HG03571 (cell line): Measurements from ENCODE around the gene SRRM2.

Source experiments
- ATAC-seq: cut with Tn5 transposase; IDR thresholded peaks from one replicate; pipeline ENCODE4 v1.9.1; 2021; ENCODE audit not compliant: unreplicated experiment

SRRM2 gene

DNA sequence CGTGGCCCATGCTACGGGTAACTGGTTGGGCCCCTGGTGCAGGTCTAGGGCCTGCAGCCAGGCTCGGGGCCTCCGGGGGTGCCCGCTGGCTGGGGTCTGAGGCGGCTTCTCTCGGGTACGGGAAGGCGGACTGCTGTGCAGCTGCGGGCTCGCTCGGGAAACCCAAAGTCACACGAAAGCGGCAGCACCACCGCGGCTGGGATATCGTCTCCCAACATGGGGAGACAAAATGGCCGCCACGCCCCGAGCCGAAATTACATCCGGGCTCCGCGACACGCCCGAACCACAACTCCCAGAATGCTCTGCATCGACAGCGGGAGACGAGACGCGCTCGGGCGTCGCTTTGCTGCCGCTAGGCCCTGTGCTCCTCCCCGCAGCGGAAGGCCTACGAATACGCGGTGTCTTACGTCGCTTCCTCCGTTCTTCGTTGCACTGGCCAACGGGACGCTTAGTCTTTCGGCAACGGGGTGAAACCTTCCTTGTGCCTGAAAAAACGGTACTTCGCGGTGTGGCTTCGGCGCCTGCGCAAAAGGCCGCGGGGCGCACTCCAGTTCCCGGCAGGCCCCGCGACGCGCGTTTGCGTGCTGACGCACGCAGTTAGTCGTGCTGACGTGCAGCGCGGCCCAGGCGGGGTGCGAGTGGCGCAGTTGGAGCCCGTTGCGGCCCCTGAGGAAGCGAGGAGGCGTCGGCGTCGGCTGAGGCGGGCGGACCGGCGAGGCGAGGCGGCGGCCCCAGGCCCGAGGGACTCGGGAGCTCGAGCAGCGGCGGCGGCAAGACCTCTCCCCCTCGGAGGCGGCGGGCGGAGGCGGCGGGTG is at the start of gene SRRM2:
Gene SRRM2 (plus strand): TSS at position 604 of the 815 bp plus-strand sequence. CDS start 3,727 bp downstream, outside the sequence.
- ATAC-seq, result peak; percentile 84

DNA sequence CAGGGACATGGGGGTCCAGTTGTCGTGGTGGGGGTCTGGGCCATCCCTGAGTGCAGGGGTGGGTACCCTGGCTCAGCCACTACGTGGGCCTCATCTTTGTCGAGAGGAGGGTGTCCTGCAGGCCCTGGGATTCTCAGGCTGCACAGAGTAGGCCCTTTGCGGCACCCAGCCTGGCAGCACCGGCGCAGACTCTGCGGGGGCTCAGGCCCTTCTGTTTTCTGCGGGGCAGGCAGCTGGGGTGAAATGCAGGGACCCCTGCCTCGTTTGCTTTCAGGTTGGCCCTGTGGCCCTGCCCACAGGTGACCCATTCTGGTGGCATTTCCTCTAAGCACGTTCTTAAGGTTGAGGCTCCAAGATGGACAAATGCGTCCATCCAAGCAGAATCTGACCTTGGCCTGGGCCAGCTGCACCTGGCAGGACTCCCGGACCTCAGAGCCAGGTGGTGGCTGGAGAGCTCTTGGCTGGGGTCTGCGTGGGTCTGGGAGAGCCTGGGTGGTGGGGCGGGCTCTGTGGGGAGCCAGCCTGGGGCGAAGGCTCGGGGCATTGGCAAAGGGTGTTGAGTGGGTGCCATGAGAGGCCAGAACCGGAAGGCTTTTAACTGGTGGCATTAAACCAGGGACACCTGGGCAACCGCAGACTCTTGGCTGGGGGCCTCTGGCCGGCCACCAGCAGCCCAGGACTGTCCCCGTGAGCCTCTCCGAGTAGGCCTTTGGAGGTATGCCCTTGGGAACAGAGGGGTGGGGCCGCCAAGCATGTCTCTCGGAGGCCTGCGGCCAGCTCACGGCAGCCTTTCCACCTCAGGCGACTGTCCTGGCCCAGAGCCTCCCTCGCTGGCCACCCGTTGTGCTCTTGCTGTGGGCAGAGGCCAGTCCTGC is 49.3 kb upstream of the SRRM2 start:
- no peak for ATAC-seq

DNA sequence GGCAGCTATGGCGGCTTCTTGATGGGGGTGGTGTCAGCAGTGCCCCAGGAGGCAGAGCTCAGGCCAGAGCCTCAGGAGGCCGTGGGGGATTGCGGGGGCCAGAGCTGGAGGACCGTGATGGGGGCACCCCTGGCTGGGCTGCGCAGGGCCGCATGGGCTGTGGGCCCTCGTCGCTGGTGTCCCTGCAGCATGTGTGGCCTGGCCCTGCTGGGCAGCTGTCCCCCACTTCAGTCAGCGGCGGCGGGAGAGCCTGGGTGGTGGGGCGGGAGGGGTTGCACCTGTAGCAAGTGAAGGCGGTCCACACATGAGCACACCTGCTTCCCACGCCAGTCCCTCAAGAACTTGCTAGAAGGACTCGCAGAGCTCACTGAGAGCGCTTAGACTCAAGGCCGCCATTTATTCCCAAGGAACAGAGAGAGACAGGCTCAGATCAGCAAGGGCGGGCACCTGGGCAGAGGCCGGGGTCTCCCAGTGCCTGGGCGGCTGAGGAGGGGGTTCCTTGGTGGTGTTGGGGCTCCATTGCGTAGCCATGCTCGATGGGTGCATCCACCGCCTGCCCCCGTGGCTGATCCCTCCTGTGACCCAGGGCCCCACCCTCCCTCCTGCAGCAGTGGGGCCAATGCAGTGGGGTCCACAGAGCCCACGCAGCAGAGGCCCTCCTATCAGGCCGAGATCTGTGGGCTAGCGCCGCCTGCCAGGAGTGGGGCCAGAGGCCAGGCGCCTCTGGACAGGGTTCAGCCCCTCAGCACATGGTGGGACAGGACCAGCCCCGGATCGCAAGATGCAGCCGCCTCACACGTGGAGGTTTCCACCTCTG is 48.1 kb upstream of the SRRM2 start:
- no peak for ATAC-seq

DNA sequence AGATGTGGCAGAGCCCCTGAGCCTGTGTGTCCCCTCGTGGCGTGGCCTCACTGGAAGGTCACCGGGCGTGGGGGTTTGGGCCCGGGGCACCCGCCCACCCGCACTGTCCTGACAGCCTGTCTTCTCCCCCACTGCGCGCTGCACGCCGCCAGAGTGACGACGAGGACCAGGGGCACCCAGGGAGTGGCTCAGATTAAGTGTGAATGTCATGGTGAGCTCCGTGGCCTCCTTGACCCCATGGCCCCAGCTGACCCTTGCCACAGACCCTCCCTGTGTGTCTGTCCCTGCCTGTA is 47.5 kb upstream of the SRRM2 start:
- no peak for ATAC-seq

DNA sequence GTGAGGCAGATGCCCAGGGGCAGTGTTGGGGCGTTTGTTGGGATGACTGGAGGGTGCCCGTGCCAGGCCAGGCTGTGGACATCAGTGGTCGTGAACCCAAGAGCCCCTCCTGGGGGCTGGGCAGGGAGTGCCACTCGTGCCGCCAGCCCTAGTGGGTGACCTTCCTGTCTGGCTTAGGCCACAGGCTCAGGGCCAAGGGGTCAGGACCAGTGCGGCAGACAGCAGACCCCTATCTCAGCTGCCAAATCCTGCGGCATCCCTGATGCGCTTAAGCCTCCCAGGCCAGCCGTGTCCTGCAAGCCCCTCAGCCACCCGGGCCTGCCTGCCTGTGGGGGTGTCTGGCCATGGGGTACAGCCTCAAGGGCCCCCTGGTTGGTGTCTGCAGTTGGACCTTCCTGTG is 47.1 kb upstream of the SRRM2 start:
- no peak for ATAC-seq

DNA sequence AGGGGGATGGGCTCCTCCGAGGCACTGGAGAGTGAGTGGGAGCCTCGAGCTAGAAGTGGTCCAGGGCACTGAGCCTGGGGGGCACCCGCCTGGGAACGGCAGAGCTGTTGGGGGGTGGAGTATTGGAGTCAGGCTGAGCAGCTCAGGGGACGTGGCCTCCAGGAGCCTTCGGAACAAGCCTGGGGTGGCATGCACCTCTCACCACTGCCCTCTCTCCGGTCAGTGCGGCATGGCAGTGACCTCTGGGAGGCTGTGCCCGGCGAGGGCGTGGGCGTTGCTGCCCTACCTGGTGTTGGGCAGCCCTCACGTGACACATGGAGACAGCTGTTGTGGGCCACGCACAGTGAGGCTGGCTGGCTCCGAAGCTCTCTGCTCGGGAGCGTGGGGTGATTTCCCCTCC is 46.4 kb upstream of the SRRM2 start:
- no peak for ATAC-seq

DNA sequence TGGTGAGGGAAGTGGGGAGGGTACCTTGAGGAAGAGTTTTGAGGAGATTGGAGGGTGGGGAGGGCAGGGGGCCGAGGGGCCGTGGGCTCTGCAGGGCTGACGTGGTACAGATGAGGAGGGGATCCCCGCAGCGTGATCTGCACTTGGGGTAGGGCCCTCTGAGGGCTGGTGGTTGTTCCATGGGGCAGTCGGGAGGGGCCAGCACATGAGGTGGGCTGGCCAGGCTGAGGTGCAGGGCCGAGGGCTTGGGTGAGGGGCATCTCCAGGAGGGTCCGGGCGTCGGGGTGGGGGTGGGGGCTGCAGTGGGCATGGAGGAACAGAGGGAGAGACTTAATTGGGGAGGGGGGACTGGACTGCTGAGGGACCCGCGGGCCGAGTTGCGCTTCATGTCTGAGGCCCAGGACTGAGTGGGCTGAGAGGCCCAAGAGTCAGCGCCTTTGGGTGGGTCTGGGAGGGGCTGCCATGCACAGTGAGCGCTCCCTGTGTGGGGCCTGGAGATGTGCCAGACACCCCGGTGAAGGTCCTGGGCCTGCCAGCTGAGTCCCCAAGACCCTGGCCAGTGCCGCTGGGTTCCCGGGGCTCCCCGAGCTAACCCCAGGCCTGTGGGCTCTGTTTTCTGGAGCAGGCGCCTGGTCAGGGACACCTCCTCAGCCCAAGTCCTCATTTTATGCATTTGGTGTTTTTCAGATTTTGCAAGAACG is 45.7 kb upstream of the SRRM2 start:
- no peak for ATAC-seq

DNA sequence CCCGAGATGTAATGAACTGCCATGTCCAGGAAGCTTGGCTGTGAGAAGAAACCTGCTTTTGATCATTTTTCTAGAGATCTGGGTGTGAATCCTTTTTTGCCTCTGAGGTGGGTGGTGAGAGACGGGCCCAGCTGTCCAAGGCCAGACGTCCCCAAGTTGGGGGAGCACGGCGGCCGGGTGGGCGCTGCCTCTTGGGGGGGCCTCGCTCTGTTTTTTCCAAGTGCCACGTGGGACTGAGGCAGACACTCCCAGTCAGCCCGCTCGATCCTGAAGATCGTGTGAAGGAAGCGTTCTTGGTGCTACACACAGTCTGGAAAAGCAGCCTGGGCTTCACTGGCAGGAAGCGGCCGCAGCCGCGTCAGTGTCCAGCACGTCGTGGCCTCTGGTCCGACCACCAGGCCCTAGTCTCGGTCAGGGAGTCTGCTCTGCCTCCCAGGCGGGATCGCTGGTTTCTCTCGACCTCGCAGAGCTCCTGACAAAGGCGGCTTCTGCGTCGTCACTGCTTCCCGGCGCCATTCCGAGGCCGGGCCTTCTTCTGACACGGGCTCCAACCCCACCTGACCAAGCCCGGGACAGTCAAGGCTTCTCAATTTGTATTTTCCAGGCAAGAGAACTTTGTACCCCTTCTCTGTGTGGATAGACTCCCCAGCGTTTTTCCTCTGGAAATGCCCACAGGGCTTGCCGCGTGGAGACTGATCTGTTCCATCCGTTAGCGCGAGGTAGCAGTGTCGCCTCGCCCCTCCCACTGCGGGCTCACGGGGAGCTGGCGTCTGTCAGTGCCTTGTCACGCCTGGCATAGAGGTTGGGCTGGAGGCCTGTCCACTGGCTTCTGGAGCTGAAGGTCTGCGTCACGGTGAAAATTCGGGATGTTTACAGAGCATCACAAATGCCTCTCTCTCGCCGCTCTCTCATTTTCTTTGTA is 44.8 kb upstream of the SRRM2 start:
- ATAC-seq, result no peak

DNA sequence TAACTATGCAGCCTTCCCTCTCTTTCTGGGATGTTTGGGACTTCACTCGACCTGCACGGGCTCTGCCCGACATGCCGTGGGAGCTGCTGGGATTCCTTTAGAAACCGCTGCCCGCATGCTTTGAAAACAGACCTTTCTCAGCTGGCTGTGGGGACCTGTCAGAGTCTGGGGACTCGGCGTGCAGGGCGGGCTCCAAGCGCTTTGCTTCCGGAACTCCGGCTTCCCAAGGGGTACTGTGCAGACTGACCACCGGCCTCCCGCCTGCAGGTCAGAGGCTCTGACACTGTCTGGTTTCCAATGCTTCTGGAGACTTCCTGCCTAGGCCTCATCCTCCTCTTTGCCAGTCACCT is 44.2 kb upstream of the SRRM2 start:
- ATAC-seq, result no peak

DNA sequence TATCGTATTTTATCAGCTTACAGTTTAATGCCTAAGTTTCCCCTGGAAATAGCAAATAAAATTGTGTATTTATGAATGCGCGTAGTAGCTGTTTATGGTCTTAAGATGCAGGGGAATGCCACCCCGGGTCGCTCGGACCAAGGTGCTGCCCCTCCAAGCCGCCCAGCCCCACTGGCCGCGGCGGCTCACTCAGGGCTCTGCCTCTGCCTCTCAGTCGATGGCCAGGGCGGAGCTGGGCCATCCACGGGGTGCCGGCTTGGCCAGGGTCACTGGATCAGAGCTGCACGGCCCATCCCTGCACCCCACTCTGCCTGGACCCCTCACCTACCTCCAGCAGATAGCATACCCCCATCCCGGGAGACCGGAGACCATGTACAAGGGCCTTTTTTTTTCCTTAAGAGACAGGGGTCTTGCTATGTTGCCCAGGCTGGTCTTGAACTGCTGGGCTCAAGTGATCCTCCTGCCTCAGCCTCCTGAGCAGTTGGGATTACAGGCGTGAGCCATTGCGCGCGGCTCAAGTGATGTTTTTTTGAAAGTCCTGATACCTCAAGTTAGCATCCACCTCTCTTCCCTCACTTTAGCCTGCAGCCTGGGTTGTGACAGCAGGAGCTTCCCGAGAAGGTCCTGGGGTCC is 43.4 kb upstream of the SRRM2 start:
- no peak for ATAC-seq

DNA sequence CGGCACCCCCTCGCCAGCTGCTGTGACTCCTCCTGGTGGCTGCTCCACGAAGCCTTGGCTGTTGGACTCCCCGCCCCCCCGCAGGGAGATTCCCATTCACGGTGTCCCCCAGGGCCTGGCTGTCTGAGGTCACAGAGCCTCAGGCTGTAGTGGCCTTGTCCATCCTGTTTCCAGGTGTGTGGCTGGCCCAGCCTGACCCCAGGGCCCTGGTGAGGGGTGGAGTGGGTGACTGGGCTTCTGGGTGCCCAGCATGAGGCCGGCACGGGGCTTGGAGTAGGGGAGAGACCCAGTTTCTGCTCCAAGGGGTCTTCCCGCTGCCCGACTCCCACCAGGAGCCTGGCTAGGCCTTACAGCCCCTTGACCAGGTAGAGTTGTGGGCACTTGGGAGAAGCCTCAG is 42.9 kb upstream of the SRRM2 start:
- no peak for ATAC-seq

DNA sequence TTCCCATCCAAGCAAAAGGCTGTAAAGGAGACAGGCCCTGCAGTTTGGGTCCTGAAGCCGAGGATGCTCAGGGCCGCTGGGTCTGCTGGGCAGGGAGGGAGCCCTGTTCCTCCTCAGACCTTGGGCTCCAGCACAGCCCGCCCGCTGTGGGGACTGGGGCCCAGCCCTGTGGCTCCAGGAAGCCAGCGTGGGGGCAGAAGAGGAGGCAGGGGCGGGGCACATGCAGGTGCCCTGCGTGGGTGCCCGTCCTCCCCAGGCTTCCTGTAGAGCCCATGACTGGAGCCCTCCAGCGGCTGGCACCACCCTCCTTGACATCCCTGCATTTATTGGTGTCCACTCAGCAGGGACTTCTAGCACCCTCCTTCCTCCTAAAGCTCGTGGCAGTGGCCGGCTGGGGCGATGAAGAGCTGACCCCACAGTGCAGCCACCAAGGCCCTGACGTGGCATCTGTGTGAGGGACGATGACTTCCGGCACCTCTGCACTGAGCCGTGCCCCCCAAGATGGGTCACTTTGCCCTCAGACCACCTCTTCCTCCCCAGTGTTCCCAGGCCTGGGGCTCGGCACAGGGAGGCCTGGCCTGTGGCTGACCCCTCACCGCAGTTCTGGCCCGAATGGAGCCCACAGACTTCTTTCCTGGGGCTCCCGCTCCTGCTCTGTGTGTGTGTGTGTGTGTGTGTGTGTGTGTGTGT is 42.3 kb upstream of the SRRM2 start:
- no peak for ATAC-seq

DNA sequence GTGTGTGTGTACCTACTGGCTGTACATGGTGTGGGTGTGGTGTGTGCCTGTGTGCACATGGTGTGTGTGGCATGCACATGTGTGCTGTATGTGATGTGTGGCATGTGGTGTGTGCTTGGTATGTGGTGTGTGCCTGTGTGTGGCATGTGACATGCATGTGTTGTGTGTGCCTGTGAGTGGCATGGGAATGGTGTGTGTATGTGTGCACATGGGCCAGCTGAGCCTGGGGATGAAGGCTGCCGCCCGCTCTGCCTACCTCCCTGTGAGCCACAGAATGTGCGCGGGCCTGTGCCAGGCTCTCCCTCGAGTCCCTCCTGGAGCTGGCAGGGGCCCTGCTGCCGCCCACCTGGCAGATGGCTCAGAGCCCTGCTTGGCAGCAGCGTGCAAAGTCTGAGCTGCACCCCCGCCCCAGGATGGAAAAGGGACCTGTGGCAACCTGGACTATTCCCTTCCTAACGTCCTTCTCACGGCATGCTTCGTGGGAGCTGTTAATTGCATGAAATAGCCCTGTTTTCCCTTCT is 41.7 kb upstream of the SRRM2 start:
- ATAC-seq, result no peak

DNA sequence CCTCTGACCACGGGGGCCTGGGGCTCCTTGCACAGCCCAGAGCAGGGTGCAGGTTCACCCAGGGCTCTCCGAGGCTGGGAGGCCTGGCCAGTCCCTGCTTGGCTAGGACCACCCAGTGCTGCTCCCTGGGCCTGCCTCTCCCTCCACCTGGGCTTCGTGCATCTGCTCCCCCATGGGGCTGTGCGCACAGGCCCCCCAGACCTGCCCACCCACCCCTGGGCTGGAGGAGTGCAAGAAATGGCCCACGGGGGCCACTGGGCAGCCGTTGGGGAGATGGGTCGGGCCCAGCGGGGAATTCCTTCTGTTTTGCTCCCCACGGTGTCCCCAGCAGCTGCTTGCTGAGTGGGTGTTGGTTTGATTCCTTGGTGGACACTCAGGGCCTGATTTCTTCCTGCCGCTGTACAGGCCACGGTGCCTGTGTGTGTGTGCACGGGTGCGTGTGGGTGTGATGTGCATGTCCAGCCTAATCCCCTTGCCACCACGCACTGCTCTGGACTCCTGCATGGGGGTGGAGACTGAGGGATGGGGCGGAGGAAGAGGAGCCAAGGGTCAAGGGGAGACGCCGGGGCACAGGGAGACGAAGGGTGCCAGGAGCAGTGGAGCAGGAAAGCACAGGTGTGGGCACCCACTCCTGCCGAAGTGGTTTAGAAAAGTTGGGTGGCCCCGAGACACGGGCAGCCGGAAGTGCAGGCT is 40.9 kb upstream of the SRRM2 start:
- no peak for ATAC-seq

DNA sequence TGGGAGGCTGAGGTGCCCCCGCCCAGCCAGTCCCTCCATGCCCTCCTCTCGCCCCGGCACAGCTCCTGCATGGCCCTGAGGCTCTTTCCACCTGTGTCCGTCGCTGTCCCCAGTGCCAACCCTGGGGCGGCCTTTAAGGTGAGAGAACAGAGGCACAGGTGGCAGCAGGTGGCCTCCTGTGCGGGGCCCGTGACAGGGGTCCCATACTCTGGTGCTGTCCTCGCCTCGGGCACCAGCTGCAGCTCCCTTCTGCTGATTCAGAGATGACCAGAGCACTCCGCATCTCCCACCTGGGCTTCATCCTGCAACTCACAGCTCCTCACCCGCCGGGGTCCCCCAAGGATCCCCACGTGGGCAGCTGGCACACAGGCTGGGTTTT is 40.4 kb upstream of the SRRM2 start:
- no peak for ATAC-seq

DNA sequence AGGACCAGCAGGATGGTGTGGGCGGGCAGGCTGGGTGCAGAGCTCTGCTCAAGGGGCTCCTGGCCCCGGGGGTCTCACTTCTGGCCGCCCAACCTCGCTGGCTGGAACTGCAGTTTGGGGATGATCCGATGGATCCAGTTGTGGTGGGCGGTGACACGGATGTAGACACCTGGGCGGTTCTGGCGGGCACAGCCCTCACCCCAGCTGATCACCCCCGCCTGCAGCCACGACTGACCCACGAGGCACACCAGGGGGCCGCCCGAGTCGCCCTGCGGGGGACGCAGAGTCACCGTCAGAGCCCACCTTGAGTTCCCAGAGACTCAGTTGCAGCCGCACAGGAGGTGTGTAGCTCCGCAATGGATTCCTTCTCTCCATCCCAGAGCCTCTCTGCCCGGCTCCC is 39.9 kb upstream of the SRRM2 start:
- no peak for ATAC-seq

DNA sequence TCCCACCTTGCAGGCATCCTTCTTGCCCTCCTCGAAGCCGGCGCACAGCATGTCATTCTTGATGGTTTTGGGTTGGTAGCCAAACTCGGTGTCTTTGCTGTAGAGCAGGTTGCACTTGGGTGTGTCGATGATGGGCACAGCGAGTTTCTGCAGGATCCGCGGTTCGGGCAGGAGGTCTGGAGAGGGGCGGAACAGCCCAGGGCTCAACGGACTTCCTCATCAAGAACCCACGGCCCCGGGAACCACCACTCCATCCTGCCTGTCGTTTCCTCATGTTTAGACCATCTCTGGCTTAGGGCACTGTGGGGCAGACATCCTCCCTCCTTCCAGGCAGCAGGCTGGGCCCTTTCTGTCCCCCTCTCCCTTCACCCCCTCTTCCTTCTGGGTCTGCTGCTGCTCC is 38.9 kb upstream of the SRRM2 start:
- ATAC-seq, result no peak
